Activated T-cell treated with anti-CD3 and anti-CD28 coated beads for 48 hours (primary cell): Measurements from ENCODE around the gene HRNR.

Experiments used
- DNase-seq: peaks from one replicate; pipeline ENCODE4 v3.0.0-alpha.2; 2020; ENCODE audit warnings: low read depth

Gene HRNR

DNA sequence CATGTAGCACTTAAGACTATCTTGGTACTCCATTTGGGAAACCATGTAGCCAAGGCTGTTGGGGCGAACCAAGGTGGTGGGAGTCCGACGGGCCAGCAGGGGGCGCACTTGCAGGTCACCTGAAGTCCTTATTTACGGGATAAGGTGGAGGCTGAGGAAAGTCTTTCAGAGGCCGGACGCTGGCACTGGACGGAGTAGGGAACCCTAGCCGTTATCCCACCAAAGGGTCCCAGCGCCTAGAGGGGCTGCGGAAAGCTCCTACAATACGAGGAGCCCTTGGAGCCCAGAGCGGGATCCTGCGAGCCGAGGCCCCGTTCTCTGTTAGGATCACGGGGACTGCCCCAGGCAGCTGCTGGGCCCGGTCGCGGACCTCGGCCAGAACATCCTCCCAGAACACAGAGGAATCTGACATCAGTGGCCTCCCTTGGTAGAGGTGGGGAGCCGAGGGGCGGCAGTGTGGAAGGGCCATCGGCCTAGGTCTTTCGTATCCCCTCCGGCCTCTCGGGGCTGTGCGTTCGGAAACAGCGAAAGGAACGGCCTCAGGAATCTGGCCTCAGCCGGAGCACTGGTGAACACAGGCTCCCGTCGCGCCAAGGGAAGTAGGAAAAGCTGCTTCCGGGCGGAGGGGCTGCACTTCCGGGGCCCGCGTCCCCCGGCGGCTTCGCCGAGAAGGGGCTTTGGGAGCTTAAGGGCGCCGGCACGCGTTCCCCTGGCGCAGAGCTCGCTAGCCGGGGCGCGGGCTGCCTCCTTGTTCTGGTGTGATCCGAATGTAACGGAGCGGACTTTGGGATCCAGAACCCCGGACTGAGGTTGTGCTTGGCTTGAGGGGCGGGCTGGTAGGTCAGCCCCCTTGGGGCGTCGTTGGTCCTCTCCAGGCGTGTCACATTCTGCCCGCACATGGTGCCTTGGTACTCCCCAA lies 35.1 kb downstream of the HRNR start:
- peak; percentile 70 for DNase-seq

DNA sequence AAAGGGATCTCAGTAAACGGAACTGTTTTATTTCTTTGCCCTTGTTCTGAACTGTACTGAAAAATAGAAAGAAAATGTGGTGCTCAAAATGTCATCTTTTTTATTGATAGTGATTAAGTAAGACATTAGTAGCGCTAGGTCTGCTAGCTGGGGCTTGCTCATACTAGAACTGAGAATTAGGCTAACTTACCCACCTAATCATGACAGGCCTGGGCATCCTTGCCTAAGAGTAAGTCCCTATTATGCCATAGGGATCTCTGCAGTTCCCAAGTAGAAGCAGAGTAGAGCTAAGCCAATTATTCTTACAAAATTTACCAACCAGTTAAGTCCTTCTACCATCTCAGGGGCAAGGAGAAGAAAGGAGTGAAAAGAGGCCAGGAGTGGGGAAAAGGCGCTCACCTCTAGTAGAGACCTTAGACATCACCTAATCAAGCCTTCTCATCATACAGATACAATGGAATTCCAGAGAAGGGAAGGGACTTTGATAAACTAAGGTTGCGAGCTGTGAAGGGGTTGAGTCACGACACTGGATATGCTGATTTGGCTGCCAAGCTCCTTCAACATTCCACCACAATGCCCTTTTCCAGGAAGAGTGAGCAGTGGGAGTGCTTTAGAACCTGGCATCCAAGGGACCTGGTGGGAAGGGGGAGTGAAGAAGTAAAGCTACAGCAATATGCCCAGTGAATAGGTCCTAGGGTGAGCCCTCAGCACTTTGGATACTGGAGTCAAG lies 37.3 kb downstream of the HRNR start:
- no peak for DNase-seq

DNA sequence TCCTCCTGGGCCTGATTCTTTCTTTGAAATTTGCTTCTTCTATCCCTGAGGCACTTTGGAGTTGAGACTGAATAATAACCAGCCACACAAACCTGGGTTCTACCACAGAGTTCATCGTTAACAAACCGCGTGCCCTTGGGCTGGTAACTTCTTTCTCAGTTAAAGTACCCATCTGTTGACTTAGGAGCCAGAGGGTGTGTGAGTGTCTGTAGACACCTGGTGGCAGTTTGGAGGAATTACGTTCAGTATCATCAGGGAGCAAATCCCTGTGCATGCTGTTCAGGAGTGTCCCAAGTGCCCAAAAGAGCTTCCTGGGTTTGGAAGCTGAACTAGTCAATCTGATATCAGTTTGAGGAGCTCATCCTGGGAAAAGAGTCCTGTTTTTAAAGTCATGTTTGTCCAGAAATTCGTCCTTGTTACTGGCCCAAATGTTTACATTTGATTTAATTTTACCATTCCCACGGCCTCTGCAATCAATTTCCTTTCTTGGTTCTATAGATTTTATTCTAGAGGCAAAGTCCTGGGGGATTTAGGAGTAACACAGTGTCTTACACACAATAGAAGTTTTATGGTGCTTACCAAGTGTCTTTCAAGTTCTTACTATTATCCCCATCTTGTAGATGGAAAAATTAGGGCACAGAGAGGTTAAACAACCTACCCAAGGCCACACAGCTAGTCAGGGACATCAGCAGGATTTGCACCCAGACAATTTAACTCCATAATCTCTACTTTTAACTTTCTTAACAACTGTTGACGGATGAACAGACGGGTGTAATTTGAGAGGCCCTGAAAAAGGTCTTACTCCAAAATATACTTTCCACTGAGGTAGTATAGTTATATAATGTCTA lies 38.2 kb downstream of the HRNR start:
- DNase-seq, result no peak

DNA sequence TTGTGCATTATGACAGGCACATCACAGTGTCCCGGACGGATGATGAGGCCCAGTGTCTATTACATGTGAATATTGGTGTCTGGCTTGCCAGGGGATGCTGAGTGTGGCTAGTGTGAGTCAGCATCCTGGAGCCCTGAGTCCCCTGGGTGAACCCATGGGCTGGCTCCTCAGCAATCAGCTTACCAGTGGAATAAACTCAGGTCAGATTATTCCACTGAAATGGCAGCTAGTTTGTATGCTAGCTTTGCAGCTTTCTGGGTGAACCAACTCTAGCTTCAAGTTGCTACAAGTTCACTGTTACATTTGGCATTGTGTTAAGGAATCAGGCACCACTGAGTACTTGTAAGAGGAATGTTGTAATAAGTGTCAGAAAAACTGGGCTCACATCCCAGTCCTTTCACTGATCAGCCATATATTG lies 41.0 kb downstream of the HRNR start:
- DNase-seq, result no peak

DNA sequence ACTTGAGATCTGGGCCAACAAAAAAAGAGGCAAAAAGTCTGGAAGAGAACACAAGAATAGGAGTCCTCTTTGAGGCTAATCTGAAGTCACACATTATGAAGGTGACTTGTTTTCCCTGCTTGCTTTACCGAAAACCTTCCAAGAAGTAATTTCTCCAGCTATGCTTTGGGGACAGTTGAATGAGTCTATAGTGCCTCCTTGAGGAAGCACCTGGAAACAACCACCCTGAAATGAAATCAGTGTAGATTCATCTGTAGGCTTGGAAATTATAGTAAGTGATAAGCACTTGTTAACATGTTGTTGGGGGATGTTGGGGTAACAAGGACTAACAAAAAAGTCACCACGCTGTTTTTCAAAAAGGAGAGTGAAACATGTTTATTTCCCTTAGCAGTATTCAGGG lies 41.6 kb downstream of the HRNR start:
- no peak for DNase-seq

DNA sequence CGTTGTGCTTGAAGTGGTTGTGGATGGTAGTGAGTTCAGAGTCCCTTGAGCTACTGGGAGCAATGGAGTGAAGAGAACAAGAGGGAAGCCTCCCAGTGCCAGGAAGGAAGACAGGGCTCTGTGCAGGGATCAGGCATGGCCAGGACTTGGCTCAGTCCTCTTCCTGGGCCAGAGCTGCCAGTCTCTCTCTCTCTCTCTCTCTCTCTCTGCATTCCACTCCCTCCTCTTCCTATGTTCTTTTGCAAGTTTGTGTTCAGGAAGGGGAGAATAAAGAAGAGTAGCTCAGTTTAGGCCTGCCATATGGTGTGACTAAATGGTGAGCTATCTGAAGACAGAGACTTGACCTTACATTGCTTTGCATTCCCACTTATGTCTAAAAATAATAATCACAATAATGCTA lies 44.4 kb downstream of the HRNR start:
- DNase-seq, result no peak

DNA sequence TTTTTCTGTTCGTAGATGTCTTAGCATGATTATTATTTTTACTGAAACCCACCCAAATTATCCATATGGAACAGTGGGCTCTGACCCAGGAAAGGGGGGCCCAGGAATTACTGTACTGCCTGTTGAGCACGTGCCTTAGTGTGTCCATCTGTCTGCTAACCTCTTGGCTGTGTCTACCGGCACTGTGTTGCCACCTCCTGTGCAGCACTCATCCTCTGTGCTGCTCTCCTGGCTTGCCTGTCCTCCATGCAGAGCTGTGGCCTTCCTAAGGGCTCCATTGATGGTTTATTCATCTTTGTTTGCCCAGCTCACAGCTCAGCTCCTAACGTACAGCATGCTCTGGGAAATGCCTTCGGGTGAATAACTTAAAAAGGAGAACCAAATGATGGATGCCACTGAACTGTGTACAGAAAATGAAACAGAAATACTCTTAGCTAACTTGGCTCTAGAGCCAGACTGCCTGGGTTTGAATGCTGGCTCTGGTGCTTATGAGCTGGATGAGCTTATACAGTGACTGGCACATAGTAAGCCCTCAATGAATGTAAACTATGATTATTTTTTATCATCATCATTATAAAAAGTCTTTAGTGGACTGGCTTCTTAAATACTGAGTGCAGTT lies 53.6 kb downstream of the HRNR start:
- no peak for DNase-seq

DNA sequence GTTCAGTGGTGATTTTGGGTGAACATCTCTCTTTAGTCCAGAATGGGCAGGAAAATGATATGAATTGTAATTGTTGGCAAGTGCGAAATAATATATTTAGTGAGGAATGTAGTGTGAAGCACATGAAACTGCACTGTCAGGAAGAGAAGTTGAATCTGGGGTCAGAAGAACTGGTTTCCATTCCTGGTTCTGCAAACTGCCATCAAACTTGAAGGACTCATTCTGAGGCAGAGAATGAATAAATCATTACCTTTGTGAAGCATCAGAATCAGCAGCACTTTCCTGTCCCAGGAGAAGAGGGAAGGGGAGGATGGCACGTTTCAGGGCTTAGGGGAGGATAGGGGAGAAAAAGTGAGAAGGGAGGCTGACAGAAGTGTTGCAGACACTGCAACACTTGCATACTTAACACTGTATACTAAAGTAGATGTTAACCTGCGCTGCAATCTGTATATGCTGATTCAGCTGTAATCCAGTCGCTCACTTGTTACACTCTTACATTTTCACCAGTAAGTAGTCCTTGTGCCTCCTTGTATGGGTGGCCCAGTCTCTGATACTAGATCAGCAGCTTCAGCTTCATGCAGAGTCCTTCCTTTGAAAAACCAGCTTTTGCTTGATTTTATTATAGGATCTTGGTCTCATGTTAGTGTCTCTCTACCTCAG lies 54.5 kb downstream of the HRNR start:
- DNase-seq, result no peak

DNA sequence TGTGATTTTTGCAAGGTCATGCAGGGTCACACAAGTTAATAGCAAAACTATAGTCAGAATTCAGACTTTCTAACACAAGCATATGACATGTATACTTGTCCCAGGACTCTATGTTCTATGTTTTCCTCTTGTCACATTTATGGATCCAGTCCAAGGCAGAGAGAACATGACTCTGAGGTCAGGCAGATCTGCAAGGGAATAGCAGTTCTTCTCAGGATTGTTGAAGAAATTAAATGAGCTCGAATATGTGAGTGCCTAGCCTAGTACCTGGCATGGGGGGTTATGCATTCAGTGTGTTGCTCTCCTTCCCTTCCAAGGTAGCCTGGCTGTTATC lies 55.5 kb downstream of the HRNR start:
- DNase-seq, result no peak

DNA sequence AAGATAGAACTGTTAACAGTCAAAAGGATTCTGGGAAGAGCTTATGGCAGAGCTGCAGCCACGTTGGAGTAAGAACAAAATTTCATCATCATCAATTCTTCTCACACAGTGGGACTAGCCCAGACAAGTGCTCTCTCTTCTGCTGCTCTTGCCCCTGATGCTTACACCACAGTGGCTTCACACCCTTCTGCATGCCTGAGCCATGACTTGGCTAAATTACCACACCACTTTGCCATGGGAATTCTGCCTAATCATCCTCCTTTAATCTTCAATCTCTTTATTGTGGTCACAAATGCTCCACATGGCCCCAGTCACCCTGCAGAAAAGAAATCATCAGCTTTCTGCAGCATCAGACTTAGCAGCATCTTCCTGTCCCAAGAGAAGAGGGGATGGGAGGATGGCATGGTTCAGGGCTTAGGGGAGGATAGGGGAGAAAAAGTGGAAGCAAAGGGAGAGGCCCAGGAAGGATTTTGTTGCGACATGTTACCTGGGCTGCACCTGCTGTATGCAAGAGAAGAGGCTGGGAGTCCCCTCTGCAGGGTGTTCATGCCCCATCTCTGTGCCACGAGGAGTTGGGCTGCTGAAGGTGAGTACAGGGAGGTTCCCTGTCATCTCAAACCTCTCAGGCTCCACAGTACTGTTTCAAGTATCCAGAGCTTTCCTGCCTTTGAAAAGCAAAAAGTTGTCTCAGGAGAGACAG lies 56.0 kb downstream of the HRNR start:
- DNase-seq, result no peak

DNA sequence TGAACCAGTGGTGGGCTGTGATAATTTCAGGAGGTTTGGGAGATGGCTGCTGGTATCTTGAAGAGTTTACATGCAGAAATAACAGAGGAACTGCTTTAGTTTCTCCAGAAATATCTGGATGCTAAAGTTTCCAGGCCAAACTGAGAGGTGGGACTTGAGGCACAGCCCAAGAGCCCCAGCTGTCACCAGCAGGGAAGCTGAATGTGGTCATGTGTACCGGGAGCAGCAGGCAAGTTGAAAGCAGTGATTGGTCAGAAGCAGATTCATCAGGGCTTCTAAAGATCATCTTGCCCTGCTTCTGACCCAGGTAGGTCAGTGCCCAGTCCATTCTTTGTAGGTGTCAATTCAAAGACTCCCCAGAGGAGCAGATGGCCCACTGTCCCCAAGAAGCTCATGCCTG lies 57.0 kb downstream of the HRNR start:
- no peak for DNase-seq

DNA sequence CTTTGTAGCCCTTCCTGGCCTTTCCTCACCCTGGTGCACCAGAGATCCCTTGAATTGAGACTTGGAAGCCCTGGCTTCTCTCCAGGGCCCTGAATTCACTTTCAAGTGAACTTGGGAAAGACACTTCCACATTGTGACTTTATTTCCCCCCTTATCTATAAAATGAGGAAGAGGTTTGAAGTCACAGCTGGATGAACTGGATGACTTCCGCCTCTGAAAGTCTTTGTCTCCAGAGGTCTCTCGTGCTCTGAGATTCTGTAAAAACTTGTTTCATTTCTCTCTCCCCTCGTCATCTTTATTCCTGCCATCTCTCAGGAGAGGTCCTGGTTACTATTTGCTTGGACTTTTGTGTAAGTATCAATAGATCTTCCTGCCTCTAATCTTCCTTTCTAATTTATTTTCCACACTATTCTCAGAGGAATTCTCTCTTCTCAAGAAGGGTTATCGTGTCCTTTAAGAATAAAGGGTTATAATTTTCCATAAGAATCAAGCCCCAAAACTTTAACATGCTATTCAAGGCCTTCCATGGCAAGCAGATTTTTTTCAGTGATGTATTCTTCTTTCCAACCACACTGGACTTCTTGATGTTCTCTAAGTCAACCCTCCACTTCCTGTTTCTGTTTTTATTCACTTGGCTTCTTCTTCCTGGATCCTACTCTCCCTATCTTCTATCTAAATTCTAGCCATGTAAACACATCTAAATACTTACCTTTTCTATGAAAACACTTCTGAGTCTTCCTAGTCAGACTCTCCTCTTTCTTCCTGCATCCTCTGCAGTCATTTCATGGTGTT lies 58.5 kb downstream of the HRNR start:
- no peak for DNase-seq

DNA sequence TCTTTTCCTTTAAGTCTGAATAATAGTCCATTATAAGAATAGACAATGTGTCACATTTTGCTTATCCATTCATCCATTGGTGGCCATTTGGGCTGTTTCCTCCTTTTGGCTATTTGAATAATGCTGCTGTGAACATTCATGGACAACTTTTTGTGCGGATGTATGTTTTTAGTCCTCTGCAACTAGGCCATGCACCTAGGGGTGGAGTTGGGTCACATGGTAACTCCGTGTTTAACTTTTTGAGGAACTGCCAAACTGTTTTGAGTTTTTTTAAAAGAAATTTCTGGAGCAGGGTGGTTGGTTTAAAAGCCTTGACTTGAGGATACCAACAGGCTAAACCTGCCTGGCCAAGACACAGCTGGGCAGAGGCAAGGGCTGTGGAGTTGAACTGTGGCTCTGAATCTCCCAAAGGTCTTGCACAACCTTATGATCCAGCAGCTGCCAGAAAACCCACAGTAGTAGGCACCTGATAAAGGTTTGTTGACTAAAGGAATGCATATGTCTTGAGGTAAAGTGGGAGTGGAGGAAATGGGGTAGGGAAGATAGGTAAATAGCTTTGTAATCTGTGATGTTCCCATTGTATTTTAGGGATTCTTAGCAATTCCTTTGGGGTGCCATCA lies 59.4 kb downstream of the HRNR start:
- DNase-seq, result no peak

DNA sequence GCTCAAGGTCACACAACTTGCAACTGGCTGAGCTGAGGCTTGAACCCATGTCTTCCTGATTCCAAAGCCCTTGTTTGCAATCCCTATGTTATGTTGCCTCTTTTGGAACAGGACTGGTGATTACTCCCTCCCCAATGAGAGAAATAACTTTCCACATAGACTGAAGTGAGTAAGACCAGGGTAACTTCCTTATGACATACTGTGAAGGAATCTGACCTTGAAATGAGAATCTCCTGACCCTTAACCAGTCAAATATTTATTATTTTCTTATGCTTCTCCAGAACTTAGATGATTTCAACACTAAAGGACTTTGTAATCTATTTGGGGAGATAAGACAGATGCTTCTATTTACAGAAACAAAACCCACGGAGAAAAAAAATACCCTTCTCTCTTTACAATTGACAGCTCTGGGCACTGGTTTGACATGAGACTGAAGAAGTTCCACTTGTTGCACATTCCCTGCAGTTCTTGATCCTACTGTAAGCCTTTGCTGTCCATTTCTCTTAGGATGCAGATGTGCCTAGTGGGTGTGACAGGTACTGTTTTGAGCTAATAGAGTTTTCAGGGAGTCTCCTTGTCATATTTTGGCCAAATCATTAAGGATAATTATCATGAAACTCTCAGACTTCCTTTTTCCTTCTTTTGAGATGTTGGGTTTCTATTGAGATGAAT lies 61.1 kb downstream of the HRNR start:
- DNase-seq, result no peak
